OCI-LY1 (cell line): ENCODE results near the gene AKIP1.

Source experiments
- H2AFZ ChIP-seq: fragments of 200-600 bp; sonication (generic), shearing (Covaris generic); 2 replicates; pipeline ENCODE4 v1.6.0; 2014; ENCODE audit warnings: antibody characterized with exemption, mild to moderate bottlenecking, low read length
- H3F3A ChIP-seq: fragments of 200-600 bp; sonication (generic), shearing (Covaris generic); 2 replicates; pipeline ENCODE4 v1.6.0; 2014; ENCODE audit warnings: mild to moderate bottlenecking, antibody characterized with exemption, low read length, moderate library complexity; ENCODE audit not compliant: insufficient read depth
- H3K27ac ChIP-seq: fragments of 200-600 bp; sonication (generic); 2 replicates; pipeline ENCODE4 v1.5.1; 2014; ENCODE audit warnings: low read length, mixed run types, mild to moderate bottlenecking, low read depth; ENCODE audit not compliant: poor library complexity, severe bottlenecking
- H3K27me3 ChIP-seq: fragments of 200-600 bp; sonication (generic); 2 replicates; pipeline ENCODE4 v1.6.0; 2014; ENCODE audit warnings: antibody characterized with exemption, mild to moderate bottlenecking, low read length, moderate library complexity; ENCODE audit not compliant: insufficient read depth
- H3K36me3 ChIP-seq: fragments of 200-600 bp; sonication (generic); 2 replicates; pipeline ENCODE4 v1.6.1; 2014; ENCODE audit warnings: mild to moderate bottlenecking, antibody characterized with exemption, low read length, moderate library complexity, mixed read lengths; ENCODE audit not compliant: insufficient read depth
- H3K4me1 ChIP-seq: fragments of 200-600 bp; sonication (generic); 2 replicates; pipeline ENCODE4 v1.5.1; 2014; ENCODE audit warnings: mild to moderate bottlenecking, low read length, moderate library complexity; ENCODE audit not compliant: insufficient read depth, severe bottlenecking
- H3K4me2 ChIP-seq: fragments of 200-600 bp; sonication (generic), shearing (Covaris generic); 2 replicates; pipeline ENCODE4 v1.6.1; 2014; ENCODE audit warnings: low read length
- H3K4me3 ChIP-seq: fragments of 200-600 bp; sonication (generic); 2 replicates; pipeline ENCODE4 v1.5.1; 2014; ENCODE audit warnings: low read length, low read depth, mild to moderate bottlenecking, mixed read lengths; ENCODE audit not compliant: poor library complexity, severe bottlenecking
- H3K79me2 ChIP-seq: fragments of 200-600 bp; shearing (Covaris generic); 2 replicates; pipeline ENCODE4 v1.6.1; 2016; ENCODE audit warnings: mixed run types, low read length, mixed read lengths; ENCODE audit not compliant: insufficient read depth
- H3K9ac ChIP-seq: fragments of 200-600 bp; sonication (generic), shearing (Covaris generic); 2 replicates; pipeline ENCODE4 v1.6.1; 2014; ENCODE audit warnings: mild to moderate bottlenecking, low read length, mixed read lengths
- H3K9me2 ChIP-seq: fragments of 200-600 bp; sonication (generic), shearing (Covaris generic); 2 replicates; pipeline ENCODE4 v1.6.1; 2014; ENCODE audit warnings: low read depth, mild to moderate bottlenecking, low read length, mixed read lengths
- H3K9me3 ChIP-seq: fragments of 200-600 bp; shearing (Covaris generic); 2 replicates; pipeline ENCODE4 v1.6.1; 2014; ENCODE audit warnings: low read length, mixed read lengths
- H4K20me1 ChIP-seq: fragments of 200-600 bp; sonication (generic), shearing (Covaris generic); 2 replicates; pipeline ENCODE4 v1.6.0; 2016; ENCODE audit warnings: mild to moderate bottlenecking, low read length; ENCODE audit not compliant: insufficient read depth
- EZH2 ChIP-seq: fragments of 200-600 bp; sonication (generic), shearing (Covaris generic); IDR thresholded peaks from 2 replicates; pipeline ENCODE4 v1.8.0; 2017; ENCODE audit warnings: borderline replicate concordance, mixed run types, mild to moderate bottlenecking, antibody characterized with exemption, low read length, moderate library complexity, mixed read lengths
- TF ChIP-seq, protein P1 (sequence below): fragments of 200-600 bp; sonication (generic), shearing (Covaris generic); IDR thresholded peaks from 2 replicates; pipeline ENCODE4 v1.5.1; 2017; ENCODE audit warnings: mild to moderate bottlenecking, antibody characterized with exemption, low read length, moderate library complexity, mixed read lengths

Gene AKIP1

DNA sequence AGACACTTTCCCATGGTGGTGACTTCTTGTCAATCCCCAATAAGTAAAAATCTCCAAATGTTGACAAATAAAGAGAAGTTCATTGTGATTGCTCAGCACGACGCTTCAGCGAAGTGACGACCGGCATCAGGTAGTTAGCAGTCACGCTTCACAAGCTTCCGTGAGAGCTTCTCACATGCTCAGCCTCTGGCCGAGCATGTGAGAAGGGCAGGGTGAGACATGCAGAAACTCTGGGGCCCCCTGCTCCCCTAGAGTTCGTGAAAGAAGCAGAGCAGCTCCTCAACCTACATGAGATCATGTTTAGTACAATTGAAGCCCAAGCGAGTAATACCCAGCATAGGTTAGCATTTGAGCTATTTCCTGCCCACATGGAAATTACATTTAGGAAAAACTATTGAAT lies 26.2 kb downstream of the AKIP1 start:
- no peak overlapping the region for H3K27ac ChIP-seq
- no peaks in the 10 kb centered on the region for H3K36me3 ChIP-seq
- H4K20me1 ChIP-seq = no peaks in the 10 kb centered on the region
- H3K4me2 ChIP-seq = peak overlapping the region; percentile 46; the same call in 1 of the 2 replicates
- H3K79me2 ChIP-seq = no peaks in the 10 kb centered on the region
- TF ChIP-seq, protein P1, sequence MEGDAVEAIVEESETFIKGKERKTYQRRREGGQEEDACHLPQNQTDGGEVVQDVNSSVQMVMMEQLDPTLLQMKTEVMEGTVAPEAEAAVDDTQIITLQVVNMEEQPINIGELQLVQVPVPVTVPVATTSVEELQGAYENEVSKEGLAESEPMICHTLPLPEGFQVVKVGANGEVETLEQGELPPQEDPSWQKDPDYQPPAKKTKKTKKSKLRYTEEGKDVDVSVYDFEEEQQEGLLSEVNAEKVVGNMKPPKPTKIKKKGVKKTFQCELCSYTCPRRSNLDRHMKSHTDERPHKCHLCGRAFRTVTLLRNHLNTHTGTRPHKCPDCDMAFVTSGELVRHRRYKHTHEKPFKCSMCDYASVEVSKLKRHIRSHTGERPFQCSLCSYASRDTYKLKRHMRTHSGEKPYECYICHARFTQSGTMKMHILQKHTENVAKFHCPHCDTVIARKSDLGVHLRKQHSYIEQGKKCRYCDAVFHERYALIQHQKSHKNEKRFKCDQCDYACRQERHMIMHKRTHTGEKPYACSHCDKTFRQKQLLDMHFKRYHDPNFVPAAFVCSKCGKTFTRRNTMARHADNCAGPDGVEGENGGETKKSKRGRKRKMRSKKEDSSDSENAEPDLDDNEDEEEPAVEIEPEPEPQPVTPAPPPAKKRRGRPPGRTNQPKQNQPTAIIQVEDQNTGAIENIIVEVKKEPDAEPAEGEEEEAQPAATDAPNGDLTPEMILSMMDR = no peak
- TF ChIP-seq EZH2 = no peak
- no peaks in the 10 kb centered on the region for H3K9me3 ChIP-seq
- H3K27me3 ChIP-seq = no peaks in the 10 kb centered on the region
- H2AFZ ChIP-seq = no peak overlapping the region
- H3K4me3 ChIP-seq = no peak overlapping the region
- no peaks in the 10 kb centered on the region for H3F3A ChIP-seq
- H3K9ac ChIP-seq = no peak overlapping the region
- H3K9me2 ChIP-seq = no peaks in the 10 kb centered on the region
- peaks cover 8% of the 10 kb centered on the region for H3K4me1 ChIP-seq

DNA sequence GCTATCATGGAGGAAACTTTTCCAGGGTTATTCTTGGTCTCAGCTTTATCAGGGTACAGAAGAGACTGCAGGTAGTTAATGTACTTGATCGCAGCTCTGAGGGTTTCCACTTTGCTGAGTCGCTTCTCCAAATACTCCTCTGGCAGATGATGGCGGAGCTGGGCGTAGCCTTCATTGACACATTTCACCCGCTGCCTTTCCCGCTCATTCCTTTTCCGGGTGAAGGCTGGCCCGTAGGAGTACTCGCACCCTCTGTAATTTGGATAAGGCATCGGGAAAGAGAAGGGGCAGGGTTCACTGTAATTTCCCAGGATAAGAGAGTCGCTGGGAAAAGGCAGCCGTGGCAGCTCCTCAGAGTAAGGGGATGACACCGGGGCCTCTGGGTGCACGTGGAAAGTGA lies 26.7 kb downstream of the AKIP1 start:
- H3K9ac ChIP-seq = no peak overlapping the region
- no peaks in the 10 kb centered on the region for H3K9me3 ChIP-seq
- no peaks in the 10 kb centered on the region for H3K79me2 ChIP-seq
- peaks cover 8% of the 10 kb centered on the region for H3K4me1 ChIP-seq
- TF ChIP-seq, protein P1 = no peak
- TF ChIP-seq EZH2 = no peak
- H3K4me3 ChIP-seq = no peak overlapping the region
- H3F3A ChIP-seq = no peaks in the 10 kb centered on the region
- no peak overlapping the region for H3K27ac ChIP-seq
- no peaks in the 10 kb centered on the region for H3K36me3 ChIP-seq
- H3K27me3 ChIP-seq = no peaks in the 10 kb centered on the region
- no peak overlapping the region for H2AFZ ChIP-seq
- H4K20me1 ChIP-seq = no peaks in the 10 kb centered on the region
- no peak overlapping the region for H3K4me2 ChIP-seq
- no peaks in the 10 kb centered on the region for H3K9me2 ChIP-seq

DNA sequence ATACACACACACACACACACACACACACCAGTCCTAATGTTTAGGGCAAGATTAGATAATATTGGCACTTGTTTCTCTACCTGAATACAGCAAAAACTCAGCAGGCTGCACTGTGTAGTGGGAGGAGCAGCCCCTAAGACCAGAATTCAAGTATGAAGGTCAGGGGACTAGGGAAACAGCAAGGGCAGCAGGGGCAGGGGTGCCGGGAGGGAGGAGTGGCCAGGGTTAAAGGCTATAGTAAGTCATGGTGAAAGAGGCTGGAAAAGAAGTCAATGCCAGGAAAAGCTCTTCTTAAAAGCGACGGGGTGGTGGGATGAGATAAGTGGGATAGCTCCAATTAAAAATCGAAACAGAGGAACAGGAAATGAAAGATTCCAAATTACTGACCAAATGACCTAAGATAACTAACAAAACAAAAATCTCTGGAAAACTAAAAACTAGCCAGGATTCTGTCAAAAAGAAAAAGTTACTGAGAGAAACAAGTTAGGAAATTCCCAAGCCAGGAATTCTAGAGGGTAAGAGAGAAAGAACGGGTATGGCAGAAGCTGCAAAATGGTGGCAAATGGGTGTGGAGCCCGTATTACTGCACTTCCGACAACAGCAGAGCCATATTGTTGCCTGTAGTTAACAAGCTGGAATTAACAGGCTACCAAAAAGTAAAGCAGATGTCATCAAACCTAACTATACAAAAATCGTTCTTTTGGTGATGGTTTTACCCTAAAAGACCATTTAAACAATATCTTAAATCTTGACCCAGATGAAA lies 30.5 kb downstream of the AKIP1 start:
- no peaks in the 10 kb centered on the region for H3K79me2 ChIP-seq
- no peak overlapping the region for H3K27ac ChIP-seq
- no peak overlapping the region for H3K4me3 ChIP-seq
- H3K27me3 ChIP-seq = no peaks in the 10 kb centered on the region
- H3K36me3 ChIP-seq = no peaks in the 10 kb centered on the region
- no peak overlapping the region for H3K4me2 ChIP-seq
- no peaks in the 10 kb centered on the region for H4K20me1 ChIP-seq
- H3K9ac ChIP-seq = no peak overlapping the region
- no peak overlapping the region for H2AFZ ChIP-seq
- no peaks in the 10 kb centered on the region for H3K9me3 ChIP-seq
- H3F3A ChIP-seq = no peaks in the 10 kb centered on the region
- H3K9me2 ChIP-seq = no peaks in the 10 kb centered on the region
- H3K4me1 ChIP-seq = peaks cover 8% of the 10 kb centered on the region
- TF ChIP-seq, protein P1 = no peak
- TF ChIP-seq EZH2 = no peak
